ENCODE data around the gene ACACB.

DNA sequence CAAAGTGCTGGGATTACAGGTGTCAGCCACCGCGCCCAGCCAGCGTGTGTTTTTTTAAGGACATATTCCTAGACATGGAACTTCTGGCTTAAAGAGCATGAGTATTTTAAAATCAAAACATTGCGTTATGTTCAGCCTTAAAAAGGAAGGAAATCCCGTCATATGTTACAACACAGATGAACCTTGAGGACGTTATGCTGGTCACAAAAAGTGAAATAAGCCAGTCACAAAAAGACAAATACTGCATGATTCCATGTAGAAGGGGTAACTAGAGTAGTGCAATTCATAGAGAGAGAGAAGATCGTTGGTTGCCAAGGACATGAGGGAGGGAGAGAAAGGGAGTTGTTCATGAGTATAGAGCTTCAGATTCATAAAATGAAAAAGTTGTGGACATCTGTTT is 53.9 kb downstream of the ACACB start:
- no peak for TF ChIP-seq POLR2AphosphoS5 (IDR thresholded peaks at IDR 0.05; ENCODE audit: borderline replicate concordance, low read depth, low read length)
- TF ChIP-seq EZH2 (IDR thresholded peaks at IDR 0.05), result no peak
